ENCODE results near the gene WDR5.
"Not testable (repeated sequence)": the region's sequence is repeated elsewhere in the genome, so short reads cannot be mapped to it uniquely, and the experiment has no call there.

The WDR5 gene

GRCh38 chr9:134112561-134112960, 23.3 kb upstream of the WDR5 start:
- H3K4me1 ChIP-seq (ENCODE audit: control insufficient read depth, insufficient read depth, low read length, poor library complexity, severe bottlenecking), result no peaks in the 10 kb centered on the region
- no peaks in the 10 kb centered on the region for H3K27me3 ChIP-seq (replicated peaks; ENCODE audit: control insufficient read depth, insufficient read depth, low read length, poor library complexity, severe bottlenecking)
- H3K27ac ChIP-seq (ENCODE audit: insufficient read depth, low read length, poor library complexity, severe bottlenecking), result no peak overlapping the region
- H3K9me3 ChIP-seq (ENCODE audit: control insufficient read depth, low read length), result no peaks in the 10 kb centered on the region
- no peaks in the 10 kb centered on the region for H3K36me3 ChIP-seq (ENCODE audit: control insufficient read depth, insufficient read depth, low read length)
- no peak overlapping the region for H3K4me3 ChIP-seq (ENCODE audit: insufficient read depth, low read depth, low read length, poor library complexity, severe bottlenecking)
- no peak for DNase-seq

- DNase-seq; H3K36me3 ChIP-seq (ENCODE audit: control insufficient read depth, insufficient read depth, low read length): not testable (repeated sequence)
Observed at GRCh38 chr9:134118972-134119371, 16.9 kb upstream of the WDR5 start.

GRCh38 chr9:134123764-134124128, 12.1 kb upstream of the WDR5 start:
- Histone ChIP-seq H3K4me1 (ENCODE audit: control insufficient read depth, insufficient read depth, low read length, poor library complexity, severe bottlenecking) (no peaks in the 10 kb centered on the region), H3K9me3 (ENCODE audit: control insufficient read depth, low read length) (no peaks in the 10 kb centered on the region), H3K27me3 (replicated peaks; ENCODE audit: control insufficient read depth, insufficient read depth, low read length, poor library complexity, severe bottlenecking) (no peaks in the 10 kb centered on the region), H3K36me3 (ENCODE audit: control insufficient read depth, insufficient read depth, low read length) (no peaks in the 10 kb centered on the region), H3K27ac (ENCODE audit: insufficient read depth, low read length, poor library complexity, severe bottlenecking) (no peak overlapping the region), H3K4me3 (ENCODE audit: insufficient read depth, low read depth, low read length, poor library complexity, severe bottlenecking) (no peak overlapping the region)
- no peak for DNase-seq

More at GRCh38 chr9:134118972-134119371, 16.9 kb upstream of the WDR5 start:
- not testable (repeated sequence) for H3K9me3 ChIP-seq (ENCODE audit: control insufficient read depth, low read length); H3K27me3 ChIP-seq (replicated peaks; ENCODE audit: control insufficient read depth, insufficient read depth, low read length, poor library complexity, severe bottlenecking); H3K4me1 ChIP-seq (ENCODE audit: control insufficient read depth, insufficient read depth, low read length, poor library complexity, severe bottlenecking); H3K27ac ChIP-seq (ENCODE audit: insufficient read depth, low read length, poor library complexity, severe bottlenecking); H3K4me3 ChIP-seq (ENCODE audit: insufficient read depth, low read depth, low read length, poor library complexity, severe bottlenecking)

- Histone ChIP-seq H3K27me3 (replicated peaks; ENCODE audit: control insufficient read depth, insufficient read depth, low read length, poor library complexity, severe bottlenecking) (no peaks in the 10 kb centered on the region), H3K36me3 (ENCODE audit: control insufficient read depth, insufficient read depth, low read length) (no peaks in the 10 kb centered on the region), H3K4me3 (ENCODE audit: insufficient read depth, low read depth, low read length, poor library complexity, severe bottlenecking) (no peak overlapping the region), H3K9me3 (ENCODE audit: control insufficient read depth, low read length) (no peaks in the 10 kb centered on the region), H3K27ac (ENCODE audit: insufficient read depth, low read length, poor library complexity, severe bottlenecking) (no peak overlapping the region), H3K4me1 (ENCODE audit: control insufficient read depth, insufficient read depth, low read length, poor library complexity, severe bottlenecking) (no peaks in the 10 kb centered on the region)
- no peak for DNase-seq
Observed at GRCh38 chr9:134125413-134126095, 10.3 kb upstream of the WDR5 start.

DNA sequence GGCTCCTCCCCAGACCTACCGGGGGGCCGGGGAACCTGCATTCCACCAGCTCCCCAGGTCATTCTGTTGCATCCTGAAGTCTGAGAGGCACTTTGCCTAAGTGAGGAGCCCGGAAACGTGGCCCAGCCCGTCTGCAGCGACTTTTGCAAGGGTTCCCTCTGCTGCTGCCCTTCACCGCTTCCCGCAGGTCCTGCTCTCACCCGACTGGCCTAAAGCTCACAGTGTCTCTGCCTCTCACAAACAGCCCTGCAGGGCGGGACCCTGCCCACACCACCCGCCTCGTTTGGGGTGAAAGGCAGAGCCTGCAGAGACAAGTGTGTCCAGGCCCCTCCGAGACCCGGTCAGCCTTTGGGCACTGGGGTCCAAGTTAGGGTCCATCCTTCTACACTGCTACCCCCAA, 9.5 kb upstream of the WDR5 start:
- H3K27ac ChIP-seq (ENCODE audit: insufficient read depth, low read length, poor library complexity, severe bottlenecking), result no peak overlapping the region
- DNase-seq, result no peak
- H3K9me3 ChIP-seq (ENCODE audit: control insufficient read depth, low read length), result no peaks in the 10 kb centered on the region
- H3K36me3 ChIP-seq (ENCODE audit: control insufficient read depth, insufficient read depth, low read length), result no peaks in the 10 kb centered on the region
- H3K27me3 ChIP-seq (replicated peaks; ENCODE audit: control insufficient read depth, insufficient read depth, low read length, poor library complexity, severe bottlenecking), result no peaks in the 10 kb centered on the region
- H3K4me3 ChIP-seq (ENCODE audit: insufficient read depth, low read depth, low read length, poor library complexity, severe bottlenecking), result no peak overlapping the region
- H3K4me1 ChIP-seq (ENCODE audit: control insufficient read depth, insufficient read depth, low read length, poor library complexity, severe bottlenecking), result no peaks in the 10 kb centered on the region

GRCh38 chr9:134127065-134127580, 8.8 kb upstream of the WDR5 start:
- no peak for DNase-seq
- no peaks in the 10 kb centered on the region for H3K27me3 ChIP-seq (replicated peaks; ENCODE audit: control insufficient read depth, insufficient read depth, low read length, poor library complexity, severe bottlenecking)
- no peaks in the 10 kb centered on the region for H3K36me3 ChIP-seq (ENCODE audit: control insufficient read depth, insufficient read depth, low read length)
- H3K4me1 ChIP-seq (ENCODE audit: control insufficient read depth, insufficient read depth, low read length, poor library complexity, severe bottlenecking), result no peaks in the 10 kb centered on the region
- H3K4me3 ChIP-seq (ENCODE audit: insufficient read depth, low read depth, low read length, poor library complexity, severe bottlenecking), result no peak overlapping the region
- no peak overlapping the region for H3K27ac ChIP-seq (ENCODE audit: insufficient read depth, low read length, poor library complexity, severe bottlenecking)
- no peaks in the 10 kb centered on the region for H3K9me3 ChIP-seq (ENCODE audit: control insufficient read depth, low read length)

DNA sequence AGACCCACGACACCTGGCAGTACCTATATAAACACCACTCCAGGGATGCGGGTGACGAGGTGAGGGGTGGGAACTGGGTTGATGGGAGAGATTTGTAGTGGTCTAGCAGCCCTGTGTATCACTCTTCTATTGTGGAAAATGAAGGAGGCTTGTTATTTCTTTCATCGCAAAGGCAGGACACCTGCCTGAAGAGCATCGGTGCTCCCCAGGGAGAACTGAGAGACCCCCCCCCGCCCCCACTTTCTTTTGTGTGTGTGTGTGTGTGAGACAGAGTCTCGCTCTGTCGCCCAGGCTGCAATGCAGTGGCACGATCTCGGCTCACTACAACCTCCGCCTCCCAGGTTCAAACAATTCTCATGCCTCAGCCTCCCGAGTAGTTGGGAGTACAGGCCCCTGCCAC, 8.3 kb upstream of the WDR5 start:
- H3K4me1 ChIP-seq (ENCODE audit: control insufficient read depth, insufficient read depth, low read length, poor library complexity, severe bottlenecking), result no peaks in the 10 kb centered on the region
- H3K36me3 ChIP-seq (ENCODE audit: control insufficient read depth, insufficient read depth, low read length), result no peaks in the 10 kb centered on the region
- H3K27me3 ChIP-seq (replicated peaks; ENCODE audit: control insufficient read depth, insufficient read depth, low read length, poor library complexity, severe bottlenecking), result no peaks in the 10 kb centered on the region
- no peak overlapping the region for H3K27ac ChIP-seq (ENCODE audit: insufficient read depth, low read length, poor library complexity, severe bottlenecking)
- no peak overlapping the region for H3K4me3 ChIP-seq (ENCODE audit: insufficient read depth, low read depth, low read length, poor library complexity, severe bottlenecking)
- no peak for DNase-seq
- H3K9me3 ChIP-seq (ENCODE audit: control insufficient read depth, low read length), result no peaks in the 10 kb centered on the region

DNA sequence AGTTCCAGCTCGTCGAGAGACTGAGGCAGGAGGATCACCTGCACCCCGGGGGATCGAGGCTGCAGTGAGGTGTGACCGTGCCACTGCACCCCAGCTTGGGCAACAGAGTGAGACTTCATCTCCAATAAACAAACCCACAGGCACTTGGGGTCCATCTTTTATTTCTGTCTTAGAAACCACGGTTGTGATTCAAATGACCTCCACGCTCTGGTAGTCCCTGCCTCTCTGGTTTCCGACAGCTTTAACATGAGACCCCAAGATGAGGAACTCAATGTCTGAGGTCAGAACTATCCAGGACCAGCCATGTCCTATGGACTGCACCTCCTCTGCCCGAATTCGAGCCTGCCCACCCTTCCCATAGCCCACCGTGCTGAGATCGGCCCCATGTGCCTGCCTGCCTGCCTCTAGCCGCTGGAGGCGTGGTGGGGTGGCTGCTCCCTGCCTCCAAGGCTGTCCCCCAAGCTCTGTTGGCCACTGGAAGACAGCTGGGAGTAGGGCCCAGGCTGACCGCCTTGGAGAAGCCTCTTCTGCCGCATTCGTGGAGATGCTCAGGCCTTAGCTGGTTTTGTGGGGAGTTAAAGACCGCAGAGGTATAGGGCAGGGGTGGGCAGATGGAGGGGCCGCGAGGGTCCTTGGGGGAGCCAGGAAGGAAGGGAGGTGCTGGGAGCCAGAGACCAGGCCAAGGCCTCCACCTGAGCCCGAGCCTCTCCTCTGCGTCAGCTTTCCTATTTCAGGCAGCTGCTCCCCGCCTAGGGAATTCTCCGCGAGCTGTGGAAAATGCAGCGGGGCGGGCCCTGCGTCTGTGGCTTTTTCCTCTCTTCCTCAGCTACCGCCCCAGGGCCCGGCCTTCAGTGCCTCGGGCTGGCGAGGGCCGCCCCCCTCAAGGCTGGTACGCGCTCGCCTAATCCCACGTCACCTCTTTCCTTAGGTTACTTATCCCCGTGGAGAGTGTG, 6.9 kb upstream of the WDR5 start:
- no peaks in the 10 kb centered on the region for H3K36me3 ChIP-seq (ENCODE audit: control insufficient read depth, insufficient read depth, low read length)
- H3K4me3 ChIP-seq (ENCODE audit: insufficient read depth, low read depth, low read length, poor library complexity, severe bottlenecking), result no peak overlapping the region
- H3K4me1 ChIP-seq (ENCODE audit: control insufficient read depth, insufficient read depth, low read length, poor library complexity, severe bottlenecking), result no peaks in the 10 kb centered on the region
- DNase-seq, result no peak
- no peaks in the 10 kb centered on the region for H3K27me3 ChIP-seq (replicated peaks; ENCODE audit: control insufficient read depth, insufficient read depth, low read length, poor library complexity, severe bottlenecking)
- H3K9me3 ChIP-seq (ENCODE audit: control insufficient read depth, low read length), result no peaks in the 10 kb centered on the region
- no peak overlapping the region for H3K27ac ChIP-seq (ENCODE audit: insufficient read depth, low read length, poor library complexity, severe bottlenecking)

- H3K4me1 ChIP-seq (ENCODE audit: control insufficient read depth, insufficient read depth, low read length, poor library complexity, severe bottlenecking), result peaks cover 6% of the 10 kb centered on the region
- no peak for DNase-seq
- H3K27me3 ChIP-seq (replicated peaks; ENCODE audit: control insufficient read depth, insufficient read depth, low read length, poor library complexity, severe bottlenecking), result no peaks in the 10 kb centered on the region
- H3K9me3 ChIP-seq (ENCODE audit: control insufficient read depth, low read length), result no peaks in the 10 kb centered on the region
- no peak overlapping the region for H3K27ac ChIP-seq (ENCODE audit: insufficient read depth, low read length, poor library complexity, severe bottlenecking)
- H3K36me3 ChIP-seq (ENCODE audit: control insufficient read depth, insufficient read depth, low read length), result no peaks in the 10 kb centered on the region
- no peak overlapping the region for H3K4me3 ChIP-seq (ENCODE audit: insufficient read depth, low read depth, low read length, poor library complexity, severe bottlenecking)
Observed at GRCh38 chr9:134130503-134131375, 5.1 kb upstream of the WDR5 start.

Measured in effector memory CD4-positive, alpha-beta T cell (primary cell).